HepG2 (cell line): ENCODE data around the gene ZBTB7B. TPM values are rescaled to one million over a fixed set of nuclear protein-coding genes. Genes with fewer than 3 reads are reported as not detected.

Experiments
- ARHGAP35 ChIP-seq: sonication (generic); formaldehyde crosslinking; IDR thresholded peaks from 2 replicates; pipeline ENCODE4 v1.9.0; 2022; ENCODE audit warnings: mild to moderate bottlenecking, inconsistent platforms, moderate library complexity, missing genetic modification reagents, borderline replicate concordance
- FOSL2 ChIP-seq: sonication (generic); formaldehyde crosslinking; IDR thresholded peaks from 2 replicates; pipeline ENCODE4 v1.4.0; 2020; ENCODE audit warnings: missing genetic modification reagents
- FOXO4 ChIP-seq: sonication (generic); formaldehyde crosslinking; conservative IDR thresholded peaks from 2 replicates; pipeline ENCODE4 v1.8.1; 2023; ENCODE audit warnings: missing genetic modification reagents
- KDM2A ChIP-seq: sonication (generic); formaldehyde crosslinking; IDR thresholded peaks from 2 replicates; pipeline ENCODE4 v1.4.0; 2020; ENCODE audit warnings: low read depth, missing genetic modification reagents, borderline replicate concordance
- MBD4 ChIP-seq: IDR thresholded peaks from 2 replicates; pipeline ENCODE4 v1.6.1; 2012; ENCODE audit warnings: low read length, inconsistent platforms, borderline replicate concordance
- MYNN ChIP-seq: sonication (generic); formaldehyde crosslinking; IDR thresholded peaks from 2 replicates; pipeline ENCODE4 v1.4.0; 2020; ENCODE audit warnings: mild to moderate bottlenecking, low read depth, missing genetic modification reagents
- NAIF1 ChIP-seq: sonication (generic); formaldehyde crosslinking; IDR thresholded peaks from 2 replicates; pipeline ENCODE4 v1.5.0; 2020; ENCODE audit warnings: mild to moderate bottlenecking, missing genetic modification reagents, borderline replicate concordance
- PRMT3 ChIP-seq: sonication (generic); formaldehyde crosslinking; IDR thresholded peaks from 2 replicates; pipeline ENCODE4 v1.8.1; 2022; ENCODE audit warnings: low read depth, mild to moderate bottlenecking, moderate library complexity, missing genetic modification reagents, borderline replicate concordance
- SP140L ChIP-seq: sonication (generic); formaldehyde crosslinking; IDR thresholded peaks from 2 replicates; pipeline ENCODE4 v1.4.0; 2020; ENCODE audit warnings: missing genetic modification reagents, borderline replicate concordance
- SRSF1 ChIP-seq: fragments of 200-400 bp; formaldehyde crosslinking; optimal IDR thresholded peaks from 2 replicates; pipeline ENCODE3; 2017; ENCODE audit warnings: mild to moderate bottlenecking, low read depth, low read length, moderate library complexity
- TAF1 ChIP-seq: sonication (generic); formaldehyde crosslinking; IDR thresholded peaks from 2 replicates; pipeline ENCODE4 v1.4.0; 2020; ENCODE audit warnings: missing genetic modification reagents
- ZFP90 ChIP-seq: sonication (generic); formaldehyde crosslinking; IDR thresholded peaks from 2 replicates; pipeline ENCODE4 v1.8.0; 2022; ENCODE audit warnings: missing genetic modification reagents, mild to moderate bottlenecking, inconsistent platforms, borderline replicate concordance
- ZNF230 ChIP-seq: sonication (generic); formaldehyde crosslinking; IDR thresholded peaks from 2 replicates; pipeline ENCODE4 v1.4.0; 2020; ENCODE audit warnings: mild to moderate bottlenecking, missing genetic modification reagents
- ZNF407 ChIP-seq: sonication (generic); formaldehyde crosslinking; IDR thresholded peaks from one replicate; pipeline ENCODE4 v1.5.1; 2020; ENCODE audit warnings: mild to moderate bottlenecking, missing genetic modification reagents; ENCODE audit errors: not compliant biosample characterization
- ZNF552 ChIP-seq: sonication (generic); formaldehyde crosslinking; IDR thresholded peaks from 2 replicates; pipeline ENCODE4 v1.9.0; 2022; ENCODE audit warnings: missing genetic modification reagents, mild to moderate bottlenecking, borderline replicate concordance
- ZNF563 ChIP-seq: sonication (generic); formaldehyde crosslinking; IDR thresholded peaks from 2 replicates; pipeline ENCODE4 v1.8.0; 2022; ENCODE audit warnings: mild to moderate bottlenecking, moderate library complexity, missing genetic modification reagents
- ZNF678 ChIP-seq: sonication (generic); formaldehyde crosslinking; IDR thresholded peaks from 2 replicates; pipeline ENCODE4 v1.4.0; 2020; ENCODE audit warnings: mild to moderate bottlenecking, missing genetic modification reagents
- ZNF749 ChIP-seq: sonication (generic); formaldehyde crosslinking; IDR thresholded peaks from 2 replicates; pipeline ENCODE4 v1.8.0; 2022; ENCODE audit warnings: mild to moderate bottlenecking, missing genetic modification reagents, moderate library complexity, borderline replicate concordance
- ZSCAN30 ChIP-seq: sonication (generic); formaldehyde crosslinking; IDR thresholded peaks from 2 replicates; pipeline ENCODE4 v1.5.0; 2020; ENCODE audit warnings: mild to moderate bottlenecking, missing genetic modification reagents
- polyA plus RNA-seq, 8 experiments: library from polyadenylated mRNA; depleted of rRNA in 3 of 8; stranded (reverse) in 7 of 8; unstranded in 1 of 8; fragments of >200 nt; fragmentation: Illumina TruSeq in 4 of 8; extraction: Trizol in 4 of 8; gene quantifications; 2 replicates each; pipeline versions ENCODE4 v1.2.1 to v1.2.3, GENCODE V29; 2011 to 2016; ENCODE audit warnings: low read depth in 4 of 8, missing spikeins in 1 of 8, mixed read lengths in 1 of 8; ENCODE audit not compliant: insufficient read depth in 1 of 8
- total RNA-seq, 5 experiments: library from RNA; depleted of rRNA; stranded (reverse); fragments of >200 nt; fragmentation: Illumina TruSeq; extraction: Trizol; gene quantifications; 2 replicates each; pipeline ENCODE4 v1.2.3, GENCODE V29; 2016; ENCODE audit warnings: low read depth in 1 of 5

Gene ZBTB7B
- total and polyA plus RNA-seq, 2 of the 13 experiments (the other 11 are each of a cell fraction or from before 2014, with no cell fraction given), result 15.5 to 17.5 TPM

DNA sequence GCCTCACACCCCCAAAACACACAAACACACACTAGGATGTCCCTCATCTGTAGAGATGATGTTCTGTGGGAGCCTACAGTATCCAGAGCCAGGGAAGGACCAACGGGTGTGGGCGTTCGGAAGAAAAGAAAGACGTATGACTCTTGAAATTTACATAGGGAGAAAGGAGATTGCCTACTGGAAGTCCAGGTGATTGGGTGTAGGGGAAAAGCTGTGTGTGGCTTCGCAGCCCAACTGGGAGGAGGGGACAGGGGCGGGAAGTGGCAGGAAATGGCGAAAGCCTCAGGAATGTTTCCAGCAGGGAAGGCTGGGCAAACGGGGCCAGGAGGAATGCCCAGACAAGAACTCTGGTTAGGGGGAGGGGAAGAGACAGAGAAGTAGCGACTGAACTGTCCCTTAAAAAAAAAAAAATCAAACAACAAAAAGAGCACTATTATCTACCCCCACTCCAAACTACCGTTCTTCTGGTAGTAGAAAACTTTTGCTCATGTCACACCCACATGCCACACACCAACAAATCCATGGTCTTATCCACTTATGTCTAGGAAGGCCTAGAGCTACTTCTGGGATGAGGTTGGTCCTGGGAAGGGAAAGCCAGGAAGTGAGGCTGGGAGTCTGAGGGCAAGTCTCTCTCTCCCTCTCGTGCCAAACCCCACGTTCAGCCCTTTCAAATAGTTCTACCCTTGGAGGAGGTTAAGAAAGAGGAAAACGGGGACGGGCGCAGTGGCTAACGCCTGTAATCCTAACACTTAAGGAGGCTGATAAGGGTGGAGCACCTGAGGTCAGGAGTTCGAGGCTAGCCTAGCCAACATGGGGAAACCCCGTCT is 29.9 kb upstream of the ZBTB7B start (continued):
- TF ChIP-seq ZNF407 (CRISPR knock-in tag) (no peak), ARHGAP35 (CRISPR knock-in tag) (no peak), NAIF1 (peak; percentile 63; the same call in 1 of the 2 replicates), TAF1 (CRISPR knock-in tag) (peak; percentile 63; the same call in 1 of the 2 replicates), ZNF552 (no peak), ZNF678 (no peak), ZNF563 (CRISPR knock-in tag) (no peak), SP140L (no peak), ZFP90 (CRISPR knock-in tag) (0 out of 2 replicates have a peak, but pooled peaks have one; percentile 60), FOXO4 (CRISPR knock-in tag) (no peak), MYNN (CRISPR knock-in tag) (no peak), MBD4 (no peak), ZNF749 (peak; percentile 58; the same call in 1 of the 2 replicates), KDM2A (CRISPR knock-in tag) (peak; percentile 67; the same call in 1 of the 2 replicates), SRSF1 (no peak), ZSCAN30 (CRISPR knock-in tag) (no peak), FOSL2 (CRISPR knock-in tag) (peak; percentile 69), ZNF230 (CRISPR knock-in tag) (no peak), PRMT3 (CRISPR knock-in tag) (no peak)
